Pons (tissue), 1 donor: ENCODE data around the gene HM13.
"Not testable (repeated sequence)": the region's sequence is repeated elsewhere in the genome, so short reads cannot be mapped to it uniquely, and the experiment has no call there.

Experiments
- DNase-seq: peaks from one replicate; pipeline ENCODE4 v3.0.0-alpha.2; 2016; ENCODE audit warnings: low spot score

The HM13 gene

DNA sequence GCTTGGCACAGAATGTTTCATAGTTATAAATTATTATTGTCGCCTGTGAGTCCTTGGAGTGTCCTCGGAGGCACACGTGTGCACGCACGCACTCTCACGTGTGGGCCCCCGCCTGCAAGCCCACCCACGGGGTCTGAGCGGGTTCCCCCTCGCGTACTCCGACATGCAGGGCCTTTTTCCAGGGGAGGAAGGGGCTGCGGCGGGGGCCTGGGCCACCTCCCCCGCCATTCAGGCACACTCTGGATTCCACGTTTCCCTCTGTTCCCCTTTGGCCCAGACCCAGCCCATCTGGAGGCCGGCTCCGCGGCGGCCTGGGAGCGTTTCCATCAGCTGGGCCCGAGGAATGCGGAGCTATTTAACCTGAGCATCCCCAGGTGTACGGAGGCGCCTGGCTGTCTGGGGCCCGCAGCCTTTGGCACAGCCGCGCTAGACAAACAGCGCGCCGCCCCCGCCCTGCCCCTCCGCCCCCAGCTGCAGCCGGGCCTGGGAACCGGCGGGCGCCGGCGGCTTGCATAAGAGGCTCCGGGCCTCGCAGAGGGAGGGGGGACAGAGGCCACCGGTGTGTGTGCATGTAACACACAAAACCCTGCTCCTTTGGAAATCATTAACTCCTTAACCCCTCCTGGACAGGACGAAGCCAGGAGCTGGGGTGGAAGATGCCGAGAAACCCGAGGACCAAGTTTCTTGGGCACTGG lies 94.2 kb downstream of the HM13 start:
- DNase-seq, result no peak

- DNase-seq, result not testable (repeated sequence)
Measured at GRCh38 chr20:31612271-31612640, 98.0 kb downstream of the HM13 start.

- no peak for DNase-seq
Measured at GRCh38 chr20:31615416-31615815, 101.2 kb downstream of the HM13 start.

DNA sequence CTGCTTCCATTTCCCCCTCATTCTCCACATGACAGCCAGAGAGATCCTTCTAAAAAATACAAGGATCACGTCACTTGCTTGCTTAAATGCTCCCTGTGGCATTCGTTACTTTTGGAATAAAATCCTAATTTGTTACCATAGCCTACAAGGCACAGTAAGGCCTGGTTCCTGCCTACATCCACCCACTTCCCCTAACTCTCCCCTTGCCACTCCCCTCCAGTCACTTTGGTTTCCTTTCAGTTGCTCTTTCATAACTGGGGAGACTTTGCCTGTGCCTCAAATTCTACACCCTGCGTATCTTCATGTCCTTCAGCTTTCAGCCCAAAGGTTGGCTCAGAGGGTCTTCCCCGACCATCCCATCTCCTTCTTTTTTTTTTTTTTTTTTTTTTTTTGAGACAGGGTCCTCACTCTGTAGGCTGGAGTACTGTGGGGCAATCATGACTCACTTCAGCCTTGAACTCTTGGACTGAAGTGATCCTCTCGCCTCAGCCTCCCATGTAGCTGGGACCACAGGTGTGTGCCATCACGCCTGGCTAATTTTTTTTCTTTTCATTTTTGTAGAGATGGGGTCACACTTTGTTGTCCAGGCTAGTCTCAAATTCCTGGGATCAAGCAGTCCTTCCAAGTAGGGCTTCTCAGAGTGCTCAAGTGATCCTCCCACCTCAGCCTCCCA lies 103.3 kb downstream of the HM13 start:
- no peak for DNase-seq
